HG03439 (cell line): ENCODE data around the gene WSCD1.

Experiments used
- ATAC-seq: cut with Tn5 transposase; IDR thresholded peaks from one replicate; pipeline ENCODE4 v1.9.1; 2021; ENCODE audit warnings: mild to moderate bottlenecking, moderate library complexity; ENCODE audit not compliant: unreplicated experiment

WSCD1 gene

DNA sequence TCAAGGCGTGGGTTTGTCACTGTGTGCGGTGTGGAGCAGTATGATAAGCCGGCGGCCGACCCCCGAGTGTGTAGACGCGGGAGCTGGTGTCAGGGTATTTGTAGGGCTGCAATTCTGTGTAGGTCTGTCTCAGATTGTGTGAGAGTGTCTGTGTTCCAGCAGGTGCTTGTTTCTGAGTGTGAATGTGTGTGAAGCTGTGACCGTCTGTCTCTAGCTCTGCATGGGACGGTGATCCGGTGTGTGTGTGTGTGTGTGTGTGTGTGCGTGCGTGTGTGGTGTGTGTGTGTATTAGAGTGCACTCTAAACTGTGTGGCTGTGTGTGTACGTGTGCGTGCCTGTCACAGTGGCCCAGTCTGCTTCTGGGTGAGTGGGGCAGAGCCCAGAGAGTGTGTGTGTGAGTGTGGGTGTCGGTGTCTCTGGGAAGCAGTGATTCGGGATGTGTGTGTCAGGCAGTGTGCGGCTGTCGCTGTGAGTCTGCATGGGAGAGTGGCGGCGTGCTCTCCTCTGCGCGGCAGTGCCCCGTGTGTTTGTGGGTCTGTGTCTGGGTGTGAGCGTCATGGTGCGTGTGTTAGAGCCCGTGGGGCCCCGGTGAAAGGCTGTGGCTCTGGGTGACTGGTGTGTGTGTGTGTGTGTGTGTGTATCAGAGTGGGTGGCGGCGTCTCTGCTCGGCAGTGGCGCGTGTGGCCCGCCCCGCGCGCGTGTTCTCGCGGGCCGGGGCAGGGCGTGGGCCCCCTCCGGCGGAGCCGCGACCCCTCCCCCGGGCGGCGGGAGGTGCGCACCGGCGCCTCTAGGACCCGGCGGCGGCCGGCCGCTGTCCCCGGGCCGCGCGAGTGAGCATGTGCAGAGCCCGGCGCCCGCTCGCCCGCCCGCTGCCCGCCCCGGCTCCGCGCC is at the start of gene WSCD1:
WSCD1 (plus strand) TSS at position 841 of the 891 bp plus-strand sequence. CDS start 10,280 bp downstream, outside the sequence.
- no peak for ATAC-seq

DNA sequence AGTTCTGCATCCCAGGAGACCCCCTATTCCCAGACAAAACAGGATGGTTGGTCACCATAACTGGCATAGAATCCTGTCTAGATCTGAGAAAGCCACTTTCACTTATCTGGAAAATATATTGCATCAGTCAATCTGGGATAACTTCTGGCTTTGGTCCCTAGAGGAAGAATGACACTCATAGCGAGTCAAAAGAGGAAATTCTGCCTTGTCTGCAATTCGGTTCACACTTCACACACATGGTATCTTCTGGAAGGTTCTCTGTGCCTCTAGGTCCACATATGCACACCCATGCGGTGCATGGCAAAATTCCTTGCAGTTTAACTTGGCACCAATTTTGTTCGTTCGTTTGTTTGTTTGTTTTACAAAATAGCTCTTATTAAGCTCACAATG is 49.2 kb upstream of the WSCD1 start:
- no peak for ATAC-seq

DNA sequence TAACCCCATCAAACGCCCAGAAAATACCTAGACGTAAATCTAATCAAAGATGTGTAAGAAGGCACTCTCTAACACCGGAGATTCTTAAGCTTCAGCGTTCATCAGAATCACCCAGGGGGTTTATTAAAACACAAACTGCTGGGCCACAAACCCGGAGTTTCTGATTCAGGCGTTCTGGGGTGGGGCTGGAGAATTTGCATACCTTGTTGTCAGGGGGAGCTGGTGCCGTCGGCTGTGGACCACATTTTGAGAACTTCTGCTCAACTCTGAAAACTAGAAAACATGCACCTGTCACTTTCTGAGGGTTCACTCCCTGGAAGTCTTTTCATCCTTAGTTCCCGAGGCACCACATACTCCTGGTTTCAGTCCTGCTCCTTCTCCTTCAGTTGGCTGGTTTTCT is 48.6 kb upstream of the WSCD1 start:
- no peak for ATAC-seq

GRCh38 chr17:6023036-6023831 is 46.9 kb upstream of the WSCD1 start:
- ATAC-seq, result no peak

GRCh38 chr17:6024576-6024975 is 45.6 kb upstream of the WSCD1 start:
- ATAC-seq, result no peak

GRCh38 chr17:6027342-6028024 is 42.7 kb upstream of the WSCD1 start:
- ATAC-seq, result no peak

DNA sequence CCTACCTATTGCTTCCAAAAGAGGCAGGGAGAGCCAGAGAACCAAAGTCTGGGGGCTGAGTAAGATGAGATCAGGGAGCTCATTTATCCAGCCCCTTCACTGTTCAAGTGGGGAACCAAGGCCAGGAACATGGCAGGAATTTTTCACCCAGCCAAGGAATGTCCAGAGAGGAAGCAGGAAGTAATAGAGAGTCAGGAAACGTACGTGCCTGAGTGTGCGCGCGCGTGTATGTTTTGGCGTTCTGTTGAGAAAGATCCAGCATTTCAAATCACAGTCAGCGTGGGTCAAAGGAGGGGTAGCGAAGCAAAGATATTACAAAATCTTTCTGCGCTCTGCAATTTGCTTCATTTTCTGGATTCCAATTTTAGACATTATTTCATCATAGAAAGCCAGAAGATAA is 41.9 kb upstream of the WSCD1 start:
- no peak for ATAC-seq

GRCh38 chr17:6035801-6036394 is 34.3 kb upstream of the WSCD1 start:
- no peak for ATAC-seq

DNA sequence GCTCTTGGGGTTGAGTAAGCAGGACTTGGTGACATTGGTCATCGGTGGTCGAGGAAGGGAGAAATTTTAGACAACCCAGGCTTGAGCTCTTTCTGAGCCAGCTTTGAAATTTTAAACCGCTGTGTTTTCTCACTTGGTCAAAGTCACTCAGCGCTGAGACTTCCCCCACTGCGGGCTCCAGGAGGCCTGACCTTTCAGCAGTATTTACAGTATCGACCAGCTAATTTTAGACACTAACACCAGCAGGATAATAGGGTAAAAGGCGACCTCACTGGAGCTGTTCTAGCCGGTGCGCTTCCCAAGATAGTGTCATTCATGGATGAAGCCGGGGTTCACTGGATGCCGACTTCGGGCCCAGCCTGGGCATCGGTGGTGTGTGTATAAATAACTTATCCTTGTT is 29.7 kb upstream of the WSCD1 start:
- no peak for ATAC-seq

DNA sequence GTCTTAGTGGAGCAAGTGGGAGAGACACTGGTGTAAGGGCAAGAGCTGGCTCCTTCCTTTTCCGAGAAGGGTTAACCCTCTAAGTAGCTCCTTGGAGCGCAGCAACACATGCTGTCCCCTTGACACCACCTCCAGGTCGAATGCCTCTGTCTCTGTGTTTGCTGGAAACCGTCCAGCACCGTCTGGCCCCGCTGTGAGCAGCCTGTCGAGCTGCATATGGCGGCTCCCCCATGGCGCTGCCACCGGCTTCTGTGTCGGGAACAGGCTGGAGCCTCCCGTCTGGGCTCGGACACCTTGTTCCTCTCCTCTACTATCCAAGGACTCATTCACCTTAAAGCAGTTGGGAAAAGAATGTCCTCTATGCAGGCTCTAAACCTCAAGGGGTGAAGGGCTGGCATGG is 28.9 kb upstream of the WSCD1 start:
- ATAC-seq, result no peak

DNA sequence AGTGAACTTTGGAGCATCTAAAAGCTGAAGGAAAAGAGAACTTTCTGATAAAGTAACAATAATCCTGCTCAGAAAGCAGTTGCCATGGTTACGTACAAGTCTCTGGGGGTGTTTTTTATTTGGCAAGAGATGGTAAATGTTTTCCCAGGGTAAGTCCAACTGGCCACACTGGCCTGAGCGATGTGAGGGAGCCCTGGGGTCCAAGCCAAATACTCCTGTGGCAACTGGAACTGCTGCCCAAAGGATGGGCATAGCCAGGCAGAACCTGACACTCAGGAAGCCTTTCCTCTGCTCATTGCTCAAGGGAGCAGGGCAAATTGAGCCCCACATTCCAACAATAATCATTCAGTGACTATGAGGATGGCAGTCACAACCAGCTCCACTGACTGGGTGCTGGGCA is 26.8 kb upstream of the WSCD1 start:
- no peak for ATAC-seq

DNA sequence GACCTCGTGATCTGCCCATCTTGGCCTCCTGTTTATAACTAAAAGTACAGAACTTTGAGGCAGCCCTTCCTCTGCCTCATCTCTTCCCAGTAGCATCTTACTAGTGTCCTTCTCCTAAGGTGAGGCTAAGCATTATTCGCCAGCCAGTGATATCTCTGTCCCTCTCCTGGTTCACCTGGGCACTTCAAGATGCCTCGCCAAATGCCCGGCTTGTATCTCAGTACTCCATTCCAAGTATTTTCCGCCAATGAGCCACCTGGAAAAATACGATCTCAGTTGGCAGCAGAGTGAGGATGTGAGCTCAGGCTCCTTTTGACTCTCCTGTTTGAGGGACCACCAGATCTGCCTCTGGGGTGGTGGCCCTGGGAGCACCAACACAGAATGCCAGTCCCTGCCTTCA is 25.9 kb upstream of the WSCD1 start:
- ATAC-seq, result no peak

DNA sequence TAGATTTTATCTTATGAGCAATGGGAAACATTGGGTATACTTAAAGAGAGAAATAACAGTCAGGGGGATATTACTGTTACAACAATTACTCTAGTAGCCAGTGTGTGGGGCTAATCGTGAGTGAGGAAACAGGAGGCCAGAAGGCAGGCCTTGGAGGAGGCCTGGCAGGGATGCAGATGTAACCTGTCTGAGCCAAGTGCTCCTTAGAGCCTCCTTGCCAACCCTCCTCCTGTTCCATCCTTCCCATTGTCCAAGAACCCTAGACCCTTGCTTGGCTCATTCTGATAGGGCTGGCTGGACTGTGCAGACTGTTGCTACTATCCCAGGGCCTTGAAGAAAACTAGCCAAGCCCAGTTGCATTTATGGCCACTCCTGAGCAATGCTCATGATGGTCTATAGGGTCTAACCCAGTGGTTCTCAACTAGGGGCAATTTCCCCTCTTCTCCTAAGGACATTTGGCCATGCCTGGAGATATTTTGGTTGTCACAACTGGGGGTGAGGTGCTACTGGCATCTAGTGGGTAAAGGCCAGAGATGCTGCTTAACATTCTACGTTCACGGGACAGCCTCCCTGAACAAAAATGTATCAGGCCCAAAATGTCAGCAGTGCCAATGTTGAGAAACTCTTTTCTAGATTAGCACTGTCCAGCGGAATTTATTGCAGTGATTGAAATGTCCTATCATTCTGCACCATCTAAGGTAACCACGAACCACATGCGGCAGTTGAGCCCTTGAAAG is 24.4 kb upstream of the WSCD1 start:
- ATAC-seq, result no peak

- ATAC-seq, result no peak
Observed at GRCh38 chr17:6046431-6046830, 23.7 kb upstream of the WSCD1 start.

DNA sequence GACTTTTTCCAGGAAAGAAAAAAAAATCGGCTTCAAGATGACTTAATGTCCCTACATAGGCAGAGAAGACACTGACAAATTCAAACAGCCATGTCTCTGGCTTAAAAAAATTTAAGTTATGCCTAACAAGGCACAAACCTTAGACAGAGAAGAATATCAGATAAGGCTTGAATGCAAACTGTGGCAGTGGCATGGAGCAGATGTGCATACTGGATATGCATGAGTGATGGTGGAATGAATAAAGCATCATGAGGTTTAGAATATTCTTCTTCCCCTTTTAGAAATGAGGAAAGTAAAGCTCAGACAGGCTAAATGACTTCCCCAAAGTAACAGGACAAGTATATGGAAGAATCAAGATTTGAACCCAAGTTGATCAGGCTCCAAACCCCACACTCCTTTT is 23.2 kb upstream of the WSCD1 start:
- ATAC-seq, result no peak

GRCh38 chr17:6047966-6048365 is 22.2 kb upstream of the WSCD1 start:
- ATAC-seq, result no peak

- no peak for ATAC-seq
Observed at GRCh38 chr17:6048486-6048885, 21.7 kb upstream of the WSCD1 start.

DNA sequence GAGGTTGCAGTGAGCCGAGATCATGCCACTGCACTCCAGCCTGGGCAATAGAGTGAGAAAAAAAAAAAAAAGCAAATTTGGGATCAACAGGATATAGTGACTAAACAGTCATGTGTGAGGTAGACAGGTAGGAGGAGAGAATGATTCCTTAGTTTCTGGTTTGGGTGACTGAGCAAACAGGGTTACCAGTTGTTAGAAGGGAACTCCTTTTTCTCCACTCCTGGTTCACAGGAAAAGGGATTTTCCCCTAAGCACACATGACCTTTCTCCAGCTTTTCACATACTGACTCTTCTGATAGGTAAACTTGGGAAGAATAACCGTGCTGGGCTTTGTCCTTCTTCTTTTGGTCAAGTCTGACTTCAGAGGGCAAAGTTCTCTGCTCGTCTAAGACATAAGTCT is 17.3 kb upstream of the WSCD1 start:
- ATAC-seq, result no peak

DNA sequence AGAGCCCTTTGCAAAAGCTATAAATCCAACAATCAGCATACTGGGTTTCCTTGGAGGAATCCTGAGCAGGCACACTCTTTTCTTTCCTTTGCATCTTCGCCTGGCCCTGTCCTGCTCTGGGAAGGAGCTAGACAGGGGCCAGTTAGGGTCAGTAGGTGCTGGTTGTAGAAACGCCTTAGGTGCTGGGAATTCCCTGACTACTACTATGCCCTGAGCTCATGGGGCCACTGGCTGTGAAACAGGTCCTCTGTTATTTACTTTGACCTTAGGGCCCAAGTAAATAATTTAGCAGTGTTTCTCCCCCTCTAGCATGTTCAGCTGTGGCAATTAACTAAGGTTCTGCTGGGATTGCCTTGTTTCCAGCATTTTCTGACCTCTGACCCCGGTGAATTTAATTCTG is 15.8 kb upstream of the WSCD1 start:
- no peak for ATAC-seq

- no peak for ATAC-seq
Observed at GRCh38 chr17:6056104-6056503, 14.1 kb upstream of the WSCD1 start.
